Gastroesophageal sphincter (tissue), 3 donors: ENCODE results near the gene MARCKSL1.

Source experiments
- EP300 ChIP-seq: sonication (generic); formaldehyde crosslinking; IDR thresholded peaks from one replicate; pipeline ENCODE4 v1.6.1; 2017; ENCODE audit warnings: antibody characterized with exemption, mild to moderate bottlenecking
- POLR2A ChIP-seq, 2 donors: fragments of 450-650 bp; IDR thresholded peaks; one replicate each; pipeline ENCODE4 v1.6.1; 2017; ENCODE audit warnings: antibody characterized with exemption in 2 of 2, mild to moderate bottlenecking in 2 of 2, moderate library complexity in 1 of 2
- POLR2AphosphoS5 ChIP-seq: sonication (generic); formaldehyde crosslinking; IDR thresholded peaks from one replicate; pipeline ENCODE4 v1.6.1; 2017; ENCODE audit warnings: antibody characterized with exemption
- TF ChIP-seq, protein P1 (sequence below), 4 experiments: fragments of 200-600 bp in 2 of 4; fragments of 450-650 bp in 2 of 4; sonication (generic) in 1 of 4; IDR thresholded peaks; one replicate each; pipeline ENCODE4 v1.5.1; 2017 to 2019; ENCODE audit warnings: antibody characterized with exemption in 4 of 4, mild to moderate bottlenecking in 2 of 4, moderate library complexity in 2 of 4

DNA sequence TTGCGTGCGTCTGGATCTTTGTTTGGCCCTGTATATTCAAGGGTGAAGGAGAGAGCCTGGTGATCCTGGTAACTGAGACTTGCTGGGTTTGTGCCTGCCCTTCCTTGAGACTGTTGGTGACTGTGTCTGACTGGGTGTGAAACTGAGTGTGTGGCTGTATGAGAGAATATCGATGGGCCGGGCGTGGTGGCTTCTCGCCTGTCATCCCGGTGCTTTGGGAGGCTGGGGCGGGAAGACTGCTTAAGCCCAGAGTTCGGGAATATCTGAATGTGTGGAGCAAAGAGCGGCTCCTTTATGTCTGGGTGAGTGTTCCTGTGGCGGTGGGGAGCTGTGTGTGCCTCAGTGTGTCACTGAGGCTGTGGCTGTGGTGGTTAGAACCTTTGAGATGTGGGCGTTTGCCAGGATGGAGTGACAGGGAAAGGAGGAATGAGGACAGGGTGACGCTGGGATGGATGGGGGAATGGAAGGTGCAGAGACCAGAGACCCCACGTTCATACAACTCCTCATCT lies 2.7 kb upstream of the MARCKSL1 start:
- TF ChIP-seq POLR2A (IDR thresholded peaks at IDR 0.05): no peak
- TF ChIP-seq, protein P1, sequence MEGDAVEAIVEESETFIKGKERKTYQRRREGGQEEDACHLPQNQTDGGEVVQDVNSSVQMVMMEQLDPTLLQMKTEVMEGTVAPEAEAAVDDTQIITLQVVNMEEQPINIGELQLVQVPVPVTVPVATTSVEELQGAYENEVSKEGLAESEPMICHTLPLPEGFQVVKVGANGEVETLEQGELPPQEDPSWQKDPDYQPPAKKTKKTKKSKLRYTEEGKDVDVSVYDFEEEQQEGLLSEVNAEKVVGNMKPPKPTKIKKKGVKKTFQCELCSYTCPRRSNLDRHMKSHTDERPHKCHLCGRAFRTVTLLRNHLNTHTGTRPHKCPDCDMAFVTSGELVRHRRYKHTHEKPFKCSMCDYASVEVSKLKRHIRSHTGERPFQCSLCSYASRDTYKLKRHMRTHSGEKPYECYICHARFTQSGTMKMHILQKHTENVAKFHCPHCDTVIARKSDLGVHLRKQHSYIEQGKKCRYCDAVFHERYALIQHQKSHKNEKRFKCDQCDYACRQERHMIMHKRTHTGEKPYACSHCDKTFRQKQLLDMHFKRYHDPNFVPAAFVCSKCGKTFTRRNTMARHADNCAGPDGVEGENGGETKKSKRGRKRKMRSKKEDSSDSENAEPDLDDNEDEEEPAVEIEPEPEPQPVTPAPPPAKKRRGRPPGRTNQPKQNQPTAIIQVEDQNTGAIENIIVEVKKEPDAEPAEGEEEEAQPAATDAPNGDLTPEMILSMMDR (IDR thresholded peaks at IDR 0.05): no peak
- TF ChIP-seq EP300: no peak
- no peak for TF ChIP-seq POLR2AphosphoS5
